H7 (cell line): Measurements from ENCODE around the gene HDAC3. TPM values are rescaled to one million over a fixed set of nuclear protein-coding genes. Genes with fewer than 3 reads are reported as not detected.

ENCODE experiments used
- DNase-seq: peaks from one replicate; pipeline ENCODE4 v3.0.0; 2012
- H3K27me3 ChIP-seq: 2 replicates; pipeline ENCODE4 v1.6.0; 2011; ENCODE audit warnings: mild to moderate bottlenecking, low read length; ENCODE audit not compliant: control insufficient read depth, insufficient read depth
- H3K36me3 ChIP-seq: replicated peaks from 2 replicates; pipeline ENCODE4 v1.5.1; 2011; ENCODE audit warnings: low read length; ENCODE audit not compliant: control insufficient read depth, insufficient read depth
- H3K4me3 ChIP-seq: 2 replicates; pipeline ENCODE4 v1.5.1; 2011; ENCODE audit warnings: low read depth, mild to moderate bottlenecking, control low read depth, low read length, moderate library complexity; ENCODE audit not compliant: insufficient read depth
- total RNA-seq: library from RNA; depleted of rRNA; stranded (reverse); fragments of >200 nt; shearing (Covaris generic); gene quantifications from 2 replicates; pipeline ENCODE4 v1.2.3, GENCODE V29; 2014; rRNA removed

The HDAC3 gene
- total RNA-seq, 1 experiment from 2014 or later = 82.7 TPM

GRCh38 chr5:141573489-141574121, 63.0 kb downstream of the HDAC3 start:
- no peak overlapping the region for H3K4me3 ChIP-seq
- DNase-seq = peak; percentile 33
- H3K27me3 ChIP-seq = no peaks in the 10 kb centered on the region
- peaks cover 34% of the 10 kb centered on the region for H3K36me3 ChIP-seq

Other genes starting within 250 kb of the HDAC3 start
- gene PCDHGB4, start 249.2 kb downstream of the HDAC3 start, total RNA-seq = 0.66 and 1.4 TPM in 2 replicates
- 0.22 TPM in 1 of 2 replicates, not detected in the other for gene PCDHGA8, start 244.2 kb downstream of the HDAC3 start, total RNA-seq
- not detected in 2 replicates for gene PCDHGB5, start 238.9 kb downstream of the HDAC3 start, total RNA-seq
- 0.04 and 0.10 TPM in 2 replicates for gene PCDHGA9, start 234.1 kb downstream of the HDAC3 start, total RNA-seq
- 1.7 and 1.9 TPM in 2 replicates for gene PCDHGB6, start 228.8 kb downstream of the HDAC3 start, total RNA-seq
- 0.35 and 0.78 TPM in 2 replicates for gene PCDHGA10, start 223.9 kb downstream of the HDAC3 start, total RNA-seq
- gene PCDHGB7, start 219.2 kb downstream of the HDAC3 start, total RNA-seq = 4.4 and 4.6 TPM in 2 replicates
- gene PCDHGA11, start 215.8 kb downstream of the HDAC3 start, total RNA-seq = 0.21 and 0.30 TPM in 2 replicates
- gene PCDHGA12, start 206.3 kb downstream of the HDAC3 start, total RNA-seq = 0.10 and 0.44 TPM in 2 replicates
- 27.4 and 31.7 TPM in 2 replicates for gene PCDHGC3, start 160.9 kb downstream of the HDAC3 start, total RNA-seq
- gene PCDHGC4, start 151.8 kb downstream of the HDAC3 start, total RNA-seq = 9.9 and 12.5 TPM in 2 replicates
- 0.44 and 1.8 TPM in 2 replicates for gene PCDHGC5, start 147.8 kb downstream of the HDAC3 start, total RNA-seq
- gene DIAPH1, start 17.8 kb downstream of the HDAC3 start, total RNA-seq = 31.2 and 37.5 TPM in 2 replicates
- gene RELL2, start 148 bp upstream of the HDAC3 start, total RNA-seq = 7.4 and 8.9 TPM in 2 replicates
- 17.3 and 22.3 TPM in 2 replicates for gene FCHSD1, start 14.6 kb upstream of the HDAC3 start, total RNA-seq
- gene ARAP3, start 45.4 kb upstream of the HDAC3 start, total RNA-seq = 19.3 and 23.8 TPM in 2 replicates
- gene PCDH1, start 241.6 kb upstream of the HDAC3 start, total RNA-seq = 66.8 and 67.1 TPM in 2 replicates